Hepatocyte (in vitro differentiated cells): ENCODE data around the gene GALT. TPM values are rescaled to one million over a fixed set of nuclear protein-coding genes. Genes with fewer than 3 reads are reported as not detected.

Experiments
- DNase-seq: peaks from one replicate; pipeline ENCODE4 v3.0.0-alpha.2; 2016; ENCODE audit warnings: low spot score
- H2AFZ ChIP-seq: fragments of 200-600 bp; sonication (generic); 2 replicates; pipeline ENCODE4 v1.6.0; 2016; ENCODE audit warnings: antibody characterized with exemption, mild to moderate bottlenecking
- H3K27ac ChIP-seq: fragments of 200-600 bp; sonication (generic); 2 replicates; pipeline ENCODE4 v1.5.1; 2016; ENCODE audit warnings: mild to moderate bottlenecking
- H3K27me3 ChIP-seq: fragments of 200-600 bp; sonication (generic); 2 replicates; pipeline ENCODE4 v1.6.1; 2016
- H3K36me3 ChIP-seq: fragments of 200-600 bp; sonication (generic); replicated peaks from 2 replicates; pipeline ENCODE4 v1.5.1; 2016; ENCODE audit warnings: low read depth; ENCODE audit not compliant: insufficient read depth
- H3K4me1 ChIP-seq: fragments of 200-600 bp; sonication (generic); 2 replicates; pipeline ENCODE4 v1.5.1; 2016; ENCODE audit warnings: mild to moderate bottlenecking, moderate library complexity; ENCODE audit not compliant: insufficient read depth
- H3K4me2 ChIP-seq: fragments of 200-600 bp; sonication (generic); 2 replicates; pipeline ENCODE4 v1.6.0; 2016
- H3K4me3 ChIP-seq: fragments of 200-600 bp; sonication (generic); 2 replicates; pipeline ENCODE4 v1.5.1; 2016; ENCODE audit warnings: mild to moderate bottlenecking
- H3K79me2 ChIP-seq: fragments of 200-600 bp; sonication (generic); 2 replicates; pipeline ENCODE4 v1.6.0; 2017; ENCODE audit warnings: mild to moderate bottlenecking
- H3K9me2 ChIP-seq: fragments of 200-600 bp; sonication (generic); replicated peaks from 2 replicates; pipeline ENCODE4 v1.6.0; 2017; ENCODE audit warnings: mild to moderate bottlenecking; ENCODE audit not compliant: insufficient read depth
- H3K9me3 ChIP-seq: fragments of 200-600 bp; sonication (generic); 2 replicates; pipeline ENCODE4 v1.5.1; 2016; ENCODE audit warnings: low read depth, mild to moderate bottlenecking
- H4K20me1 ChIP-seq: fragments of 200-600 bp; sonication (generic); 2 replicates; pipeline ENCODE4 v1.6.0; 2016; ENCODE audit warnings: mild to moderate bottlenecking; ENCODE audit not compliant: insufficient read depth, poor library complexity, severe bottlenecking
- EZH2 ChIP-seq: fragments of 200-600 bp; sonication (generic); IDR thresholded peaks from 2 replicates; pipeline ENCODE4 v1.6.1; 2016; ENCODE audit warnings: antibody characterized with exemption, mild to moderate bottlenecking, borderline replicate concordance
- EZH2phosphoT487 ChIP-seq: fragments of 200-600 bp; sonication (generic); IDR thresholded peaks from one replicate; pipeline ENCODE4 v1.6.1; 2018; ENCODE audit warnings: antibody characterized with exemption, mild to moderate bottlenecking, low read depth, moderate library complexity; ENCODE audit not compliant: unreplicated experiment, severe bottlenecking
- WGBS: methylation state at CpG from one replicate; pipeline ENCODE4 v1.1.6; 2016; ENCODE audit warnings: low lambda C conversion rate; ENCODE audit errors: missing lambda C conversion rate; 5-methylcytosine and 5-hydroxymethylcytosine counted together
- polyA plus RNA-seq: library from polyadenylated mRNA; unstranded; fragments of >200 nt; fragmentation: Nextera tagmentation; extraction: Ambion mirVana; gene quantifications from 2 replicates; pipeline ENCODE4 v1.2.1, GENCODE V29; 2016
- total RNA-seq: library from RNA; depleted of rRNA; stranded (reverse); fragments of >200 nt; gene quantifications from 2 replicates; pipeline ENCODE4 v1.2.3, GENCODE V29; 2014
- TF ChIP-seq, protein P1 (sequence below): fragments of 200-600 bp; sonication (generic); IDR thresholded peaks from 2 replicates; pipeline ENCODE4 v1.5.1; 2016; ENCODE audit warnings: antibody characterized with exemption, mild to moderate bottlenecking; ENCODE audit not compliant: poor library complexity

GALT gene
- total and polyA plus RNA-seq, 2 experiments from 2014 or later: 46.1 to 121 TPM

DNA sequence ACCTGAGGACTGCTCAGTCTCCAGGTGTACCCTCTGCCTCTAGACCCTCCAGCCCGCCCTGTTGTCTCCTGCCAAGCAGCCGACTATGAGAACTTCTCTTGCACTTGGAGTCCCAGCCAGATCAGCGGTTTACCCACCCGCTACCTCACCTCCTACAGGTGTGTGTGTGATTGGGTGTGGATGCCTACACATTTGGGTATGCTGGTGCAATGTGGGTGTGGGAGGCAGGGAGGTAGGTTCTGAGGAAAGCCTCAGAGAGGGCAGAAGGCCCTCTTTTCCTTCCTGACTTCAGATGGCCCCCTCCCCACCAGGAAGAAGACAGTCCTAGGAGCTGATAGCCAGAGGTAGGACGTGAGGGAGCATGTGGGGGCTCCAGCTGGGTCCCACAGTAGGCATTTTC, 10.5 kb downstream of the GALT start:
- Histone ChIP-seq H3K4me3 (no peak overlapping the region), H3K79me2 (peaks cover 5% of the 10 kb centered on the region), H2AFZ (no peak overlapping the region), H3K4me1 (peaks cover 27% of the 10 kb centered on the region), H3K27ac (no peak overlapping the region), H3K36me3 (no peaks in the 10 kb centered on the region), H3K27me3 (no peaks in the 10 kb centered on the region), H3K4me2 (no peak overlapping the region), H4K20me1 (no peaks in the 10 kb centered on the region), H3K9me2 (no peaks in the 10 kb centered on the region), H3K9me3 (no peaks in the 10 kb centered on the region)
- TF ChIP-seq EZH2phosphoT487 (no peak), EZH2 (no peak)
- TF ChIP-seq, protein P1, sequence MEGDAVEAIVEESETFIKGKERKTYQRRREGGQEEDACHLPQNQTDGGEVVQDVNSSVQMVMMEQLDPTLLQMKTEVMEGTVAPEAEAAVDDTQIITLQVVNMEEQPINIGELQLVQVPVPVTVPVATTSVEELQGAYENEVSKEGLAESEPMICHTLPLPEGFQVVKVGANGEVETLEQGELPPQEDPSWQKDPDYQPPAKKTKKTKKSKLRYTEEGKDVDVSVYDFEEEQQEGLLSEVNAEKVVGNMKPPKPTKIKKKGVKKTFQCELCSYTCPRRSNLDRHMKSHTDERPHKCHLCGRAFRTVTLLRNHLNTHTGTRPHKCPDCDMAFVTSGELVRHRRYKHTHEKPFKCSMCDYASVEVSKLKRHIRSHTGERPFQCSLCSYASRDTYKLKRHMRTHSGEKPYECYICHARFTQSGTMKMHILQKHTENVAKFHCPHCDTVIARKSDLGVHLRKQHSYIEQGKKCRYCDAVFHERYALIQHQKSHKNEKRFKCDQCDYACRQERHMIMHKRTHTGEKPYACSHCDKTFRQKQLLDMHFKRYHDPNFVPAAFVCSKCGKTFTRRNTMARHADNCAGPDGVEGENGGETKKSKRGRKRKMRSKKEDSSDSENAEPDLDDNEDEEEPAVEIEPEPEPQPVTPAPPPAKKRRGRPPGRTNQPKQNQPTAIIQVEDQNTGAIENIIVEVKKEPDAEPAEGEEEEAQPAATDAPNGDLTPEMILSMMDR: no peak
- peak; percentile 2 for DNase-seq
- WGBS: 89% methylated on average over 5 of the region's 5 CpGs

DNA sequence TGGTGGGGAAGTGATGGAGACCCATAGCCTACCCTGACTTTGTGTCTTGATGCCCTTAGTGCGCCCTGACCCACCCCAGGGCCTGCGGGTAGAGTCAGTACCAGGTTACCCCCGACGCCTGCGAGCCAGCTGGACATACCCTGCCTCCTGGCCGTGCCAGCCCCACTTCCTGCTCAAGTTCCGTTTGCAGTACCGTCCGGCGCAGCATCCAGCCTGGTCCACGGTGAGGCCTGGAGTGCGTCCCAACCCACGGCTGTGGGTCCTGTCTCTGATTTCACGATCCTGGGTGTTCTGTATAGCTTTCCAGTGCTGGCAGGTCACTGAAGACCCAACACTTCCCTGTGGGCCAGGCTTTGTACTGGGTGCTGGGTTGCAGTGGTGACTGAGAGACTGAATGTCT, 12.0 kb downstream of the GALT start:
- 98% methylated on average over 14 of the region's 14 CpGs for WGBS
- Histone ChIP-seq H3K4me1 (peaks cover 12% of the 10 kb centered on the region), H3K27me3 (no peaks in the 10 kb centered on the region), H3K4me3 (no peak overlapping the region), H3K9me3 (no peaks in the 10 kb centered on the region), H3K36me3 (no peaks in the 10 kb centered on the region), H3K9me2 (no peaks in the 10 kb centered on the region), H3K79me2 (peaks cover 5% of the 10 kb centered on the region), H4K20me1 (no peaks in the 10 kb centered on the region), H3K27ac (no peak overlapping the region), H3K4me2 (no peak overlapping the region), H2AFZ (no peak overlapping the region)
- no peak for TF ChIP-seq EZH2phosphoT487
- no peak for TF ChIP-seq EZH2
- TF ChIP-seq, protein P1: no peak
- DNase-seq: peak; percentile 3

DNA sequence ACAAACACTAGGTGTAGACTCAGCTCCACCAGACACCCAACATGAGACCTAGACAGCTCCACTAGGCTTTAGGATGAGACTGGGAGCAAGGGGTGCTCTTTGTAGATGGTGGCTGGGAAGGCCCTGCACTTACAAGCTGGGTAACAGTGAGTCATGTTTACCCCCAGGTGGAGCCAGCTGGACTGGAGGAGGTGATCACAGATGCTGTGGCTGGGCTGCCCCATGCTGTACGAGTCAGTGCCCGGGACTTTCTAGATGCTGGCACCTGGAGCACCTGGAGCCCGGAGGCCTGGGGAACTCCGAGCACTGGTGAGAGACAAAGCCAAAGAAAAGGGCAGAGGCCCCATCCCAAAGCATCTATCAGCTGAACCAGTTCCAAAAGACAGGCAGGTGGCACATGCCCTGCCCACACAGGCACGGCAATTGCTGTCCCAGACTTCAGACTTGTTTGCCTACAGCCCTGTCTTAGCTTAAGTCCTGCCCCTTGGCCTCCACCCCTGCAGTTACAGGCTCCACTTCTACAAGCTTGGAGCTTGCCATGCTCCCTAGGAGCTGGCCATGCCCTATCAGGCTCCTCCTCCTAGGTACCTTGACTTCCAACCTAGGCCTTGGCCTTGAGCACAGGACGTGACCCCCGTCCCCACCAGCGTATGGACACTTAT, 13.2 kb downstream of the GALT start:
- TF ChIP-seq EZH2 (no peak), EZH2phosphoT487 (no peak)
- TF ChIP-seq, protein P1: no peak
- no peaks in the 10 kb centered on the region for H4K20me1 ChIP-seq
- no peaks in the 10 kb centered on the region for H3K36me3 ChIP-seq
- no peaks in the 10 kb centered on the region for H3K9me2 ChIP-seq
- H2AFZ ChIP-seq: no peak overlapping the region
- H3K4me2 ChIP-seq: no peak overlapping the region
- H3K4me3 ChIP-seq: no peak overlapping the region
- peaks cover 5% of the 10 kb centered on the region for H3K79me2 ChIP-seq
- peak; percentile 13 for DNase-seq
- no peaks in the 10 kb centered on the region for H3K9me3 ChIP-seq
- H3K27ac ChIP-seq: no peak overlapping the region
- peaks cover 13% of the 10 kb centered on the region for H3K4me1 ChIP-seq
- WGBS: 96% methylated on average over 8 of the region's 8 CpGs
- H3K27me3 ChIP-seq: no peaks in the 10 kb centered on the region
